IMR-90 (cell line): ENCODE measurements around the gene INHA. TPM values are rescaled to one million over a fixed set of nuclear protein-coding genes. Genes with fewer than 3 reads are reported as not detected.

Experiments
- ATAC-seq: fragments of 200-7000 bp; cut with Tn5 transposase; 2 replicates; pipeline ENCODE4 v1.9.1; 2020; ENCODE audit warnings: low read depth, mild to moderate bottlenecking, moderate library complexity
- BruUV-seq: library from RNA; stranded (reverse); fragments of 400-500 nt; replicated peaks from 2 replicates; lab custom pipeline; 2021; lab: Mats Ljungman, UMichigan
- CTCF ChIA-PET: fragments of 300-600 bp; formaldehyde crosslinking; extraction: SDS; loops from one replicate; lab custom pipeline; 2021; ENCODE audit warnings: antibody characterized with exemption; lab: Yijun Ruan, JAX
- POLR2A ChIA-PET: fragments of 300-600 bp; sonication (Branson Sonifier 250); formaldehyde crosslinking; loops from one replicate; lab custom pipeline; 2022; ENCODE audit warnings: antibody characterized with exemption; ENCODE audit not compliant: unreplicated experiment; lab: Charles Lee
- DNase-seq: peaks from one replicate; pipeline ENCODE4 v3.0.0; 2013
- H2AFZ ChIP-seq: replicated peaks from 2 replicates; pipeline ENCODE3; 2013; ENCODE audit warnings: low read length, mild to moderate bottlenecking; ENCODE audit not compliant: poor library complexity
- H2AK5ac ChIP-seq: 2 replicates; pipeline ENCODE4 v1.6.1; 2013; ENCODE audit warnings: low read depth, low read length, inconsistent platforms
- H2AK9ac ChIP-seq: replicated peaks from 2 replicates; pipeline ENCODE3; 2013; ENCODE audit warnings: mild to moderate bottlenecking, low read depth, low read length, moderate library complexity; ENCODE audit not compliant: poor library complexity
- H2BK120ac ChIP-seq: 2 replicates; pipeline ENCODE4 v1.6.1; 2013; ENCODE audit warnings: low read depth, low read length, inconsistent platforms
- H2BK15ac ChIP-seq: 3 replicates; pipeline ENCODE4 v1.6.1; 2013; ENCODE audit warnings: low read depth, low read length, inconsistent platforms
- H2BK20ac ChIP-seq: 2 replicates; pipeline ENCODE4 v1.6.1; 2013; ENCODE audit warnings: low read depth, mild to moderate bottlenecking, inconsistent platforms, low read length, moderate library complexity
- H2BK5ac ChIP-seq: 2 replicates; pipeline ENCODE4 v1.6.1; 2013; ENCODE audit warnings: mild to moderate bottlenecking, low read depth, low read length, inconsistent platforms; ENCODE audit not compliant: poor library complexity, severe bottlenecking
- H3K14ac ChIP-seq: replicated peaks from 2 replicates; pipeline ENCODE4 v1.6.1; 2013; ENCODE audit warnings: low read depth, low read length, inconsistent platforms
- H3K18ac ChIP-seq: 2 replicates; pipeline ENCODE4 v1.6.1; 2013; ENCODE audit warnings: low read depth, low read length, control low read depth
- H3K23ac ChIP-seq: 2 replicates; pipeline ENCODE4 v1.6.1; 2013; ENCODE audit warnings: low read depth, low read length, inconsistent platforms
- H3K27ac ChIP-seq: 2 replicates; pipeline ENCODE4 v1.5.1; 2013; ENCODE audit warnings: mild to moderate bottlenecking, control low read depth, low read length; ENCODE audit not compliant: insufficient read depth
- H3K27me3 ChIP-seq: 2 replicates; pipeline ENCODE4 v1.6.1; 2013; ENCODE audit warnings: low read length; ENCODE audit not compliant: control insufficient read depth, insufficient read depth
- H3K36me3 ChIP-seq: 2 replicates; pipeline ENCODE4 v1.6.1; 2013; ENCODE audit warnings: low read length, mixed read lengths; ENCODE audit not compliant: control insufficient read depth, insufficient read depth
- H3K4ac ChIP-seq: 2 replicates; pipeline ENCODE4 v1.6.1; 2013; ENCODE audit warnings: low read depth, low read length, inconsistent platforms
- H3K4me1 ChIP-seq: 2 replicates; pipeline ENCODE4 v1.6.1; 2013; ENCODE audit warnings: low read length, mixed read lengths; ENCODE audit not compliant: control insufficient read depth, insufficient read depth
- H3K4me2 ChIP-seq: 2 replicates; pipeline ENCODE4 v1.6.1; 2013; ENCODE audit warnings: low read depth, mild to moderate bottlenecking, control low read depth, low read length, moderate library complexity
- H3K4me3 ChIP-seq: 2 replicates; pipeline ENCODE4 v1.5.1; 2013; ENCODE audit warnings: low read depth, mild to moderate bottlenecking, control low read depth, low read length, moderate library complexity; ENCODE audit not compliant: insufficient read depth
- H3K56ac ChIP-seq: 2 replicates; pipeline ENCODE4 v1.6.1; 2013; ENCODE audit warnings: low read length, inconsistent platforms; ENCODE audit not compliant: insufficient read depth; ENCODE audit errors: extremely low read depth
- H3K79me1 ChIP-seq, 2 experiments: 2 replicates each; pipeline ENCODE4 v1.6.1; 2013; ENCODE audit warnings: low read length in 2 of 2, inconsistent platforms in 1 of 2, low read depth in 1 of 2
- H3K9ac ChIP-seq: 2 replicates; pipeline ENCODE4 v1.6.1; 2013; ENCODE audit warnings: low read depth, low read length, control low read depth
- H3K9me1 ChIP-seq: 2 replicates; pipeline ENCODE4 v1.6.1; 2013; ENCODE audit warnings: low read length, inconsistent platforms; ENCODE audit not compliant: insufficient read depth
- H3K9me3 ChIP-seq: 2 replicates; pipeline ENCODE4 v1.6.1; 2013; ENCODE audit warnings: low read length; ENCODE audit not compliant: control insufficient read depth, insufficient read depth
- H4K20me1 ChIP-seq: 2 replicates; pipeline ENCODE4 v1.6.1; 2013; ENCODE audit warnings: low read length, inconsistent platforms; ENCODE audit not compliant: insufficient read depth
- H4K5ac ChIP-seq: 2 replicates; pipeline ENCODE4 v1.6.1; 2013; ENCODE audit warnings: mild to moderate bottlenecking, low read depth, low read length, control low read depth
- H4K8ac ChIP-seq, 2 experiments: 2 replicates each; pipeline ENCODE4 v1.6.1; 2013; ENCODE audit warnings: low read depth in 2 of 2, low read length in 2 of 2, control low read depth in 1 of 2, inconsistent platforms in 1 of 2
- H4K91ac ChIP-seq: 2 replicates; pipeline ENCODE4 v1.6.1; 2013; ENCODE audit warnings: low read depth, low read length, inconsistent platforms; ENCODE audit not compliant: insufficient read depth
- BHLHE40 ChIP-seq: fragments of 150-350 bp; IDR thresholded peaks from 2 replicates; pipeline ENCODE4 v1.6.1; 2016; ENCODE audit warnings: mild to moderate bottlenecking, low read depth, low read length
- CEBPB ChIP-seq: IDR thresholded peaks from 2 replicates; pipeline ENCODE4 v1.6.1; 2012; ENCODE audit warnings: low read depth, low read length, improper control_type of control experiment
- CHD1 ChIP-seq: IDR thresholded peaks from 2 replicates; pipeline ENCODE4 v1.6.1; 2012; ENCODE audit warnings: low read depth, low read length, improper control_type of control experiment
- CTCF ChIP-seq: conservative IDR thresholded peaks from 2 replicates; pipeline ENCODE4 v1.5.1; 2012; ENCODE audit warnings: mild to moderate bottlenecking, low read depth, low read length, improper control_type of control experiment
- MAFK ChIP-seq: IDR thresholded peaks from 2 replicates; pipeline ENCODE4 v1.6.1; 2012; ENCODE audit warnings: low read depth, low read length, improper control_type of control experiment
- MXI1 ChIP-seq: IDR thresholded peaks from 2 replicates; pipeline ENCODE4 v1.6.1; 2012; ENCODE audit warnings: low read depth, mild to moderate bottlenecking, low read length, moderate library complexity, borderline replicate concordance
- RAD21 ChIP-seq: IDR thresholded peaks from 2 replicates; pipeline ENCODE4 v1.6.1; 2012; ENCODE audit warnings: low read length, improper control_type of control experiment
- RCOR1 ChIP-seq: IDR thresholded peaks from 2 replicates; pipeline ENCODE4 v1.6.1; 2012; ENCODE audit warnings: mild to moderate bottlenecking, low read length, improper control_type of control experiment; ENCODE audit not compliant: insufficient replicate concordance
- WGBS, 2 experiments: methylation state at CpG; one replicate each; pipeline versions ENCODE4 v1.1.5 to v1.1.7; 2013; ENCODE audit warnings: missing lambda C conversion rate in 2 of 2; ENCODE audit not compliant: insufficient read length in 1 of 2; ENCODE audit errors: extremely low coverage in 2 of 2; 5-methylcytosine and 5-hydroxymethylcytosine counted together
- dilution Hi-C: fragments of 300-500 bp; cut with HindIII; formaldehyde crosslinking; loops from one replicate; pipeline ENCODE4 v1.14.3; 2018; ENCODE audit warnings: low sequenced_read_pairs; ENCODE audit not compliant: unreplicated experiment
- in situ Hi-C: fragments of 300-500 bp; cut with MboI; formaldehyde crosslinking; loops from 3 replicates; pipeline ENCODE4 v1.14.3; 2019; ENCODE audit warnings: low sequenced_read_pairs, inconsistent platforms, mixed read lengths
- intact Hi-C: fragments of 100-400 bp; cut with micrococcal nuclease; formaldehyde crosslinking; loops from 2 replicates; pipeline ENCODE4 v1.10.0; 2022
- polyA plus RNA-seq, 3 experiments: library from polyadenylated mRNA; depleted of rRNA; stranded (reverse); fragments of >200 nt; gene quantifications; 2 replicates each; pipeline ENCODE4 v1.2.3, GENCODE V29; 2012; ENCODE audit warnings: low replicate concordance in 1 of 3
- total RNA-seq: library from RNA; depleted of rRNA; stranded (reverse); fragments of >200 nt; gene quantifications from 2 replicates; pipeline ENCODE4 v1.2.3, GENCODE V29; 2012

INHA gene
- total and polyA plus RNA-seq, 2 of the 4 experiments (the other 2 are of a cell fraction) = 0.96 TPM; not detected in 1

- in situ Hi-C loops = no loop called here
- H4K91ac ChIP-seq = no peak overlapping the region
- H3K56ac ChIP-seq = no peak overlapping the region
- no CpG with 5 or more reads among the region's 3 CpGs for WGBS, 2 experiments
- H3K9ac ChIP-seq = no peak overlapping the region
- no peak overlapping the region for H4K5ac ChIP-seq
- POLR2A ChIA-PET = no interaction called here
- DNase-seq = no peak
- H3K4me1 ChIP-seq = peaks cover 9% of the 10 kb centered on the region
- H3K36me3 ChIP-seq = peaks cover 12% of the 10 kb centered on the region
- no peak overlapping the region for H2BK20ac ChIP-seq
- peaks cover 24% of the 10 kb centered on the region for H4K20me1 ChIP-seq
- TF ChIP-seq BHLHE40 (no peak), MAFK (no peak), CEBPB (no peak), RAD21 (no peak), MXI1 (no peak), CHD1 (no peak), CTCF (no peak), RCOR1 (no peak)
- H2BK120ac ChIP-seq = no peak overlapping the region
- H3K79me1 ChIP-seq = peaks cover 6 to 22% of the 10 kb centered on the region in 2 experiments; a peak in 3 of 4 replicates
- no peak overlapping the region for H2BK5ac ChIP-seq
- no peak overlapping the region for H2AK5ac ChIP-seq
- H3K18ac ChIP-seq = no peak overlapping the region
- no peak overlapping the region for H3K4ac ChIP-seq
- no peak overlapping the region for H3K4me3 ChIP-seq
- no peak overlapping the region for H2BK15ac ChIP-seq
- no peak overlapping the region for H3K23ac ChIP-seq
- ATAC-seq = no peak
- no peak overlapping the region for H2AFZ ChIP-seq
- dilution Hi-C loops = no loop called here
- CTCF ChIA-PET = no interaction called here
- intact Hi-C loops = no loop called here
- no peak overlapping the region for H4K8ac ChIP-seq
- no peaks in the 10 kb centered on the region for H3K9me3 ChIP-seq
- H2AK9ac ChIP-seq = no peak overlapping the region
- no peaks in the 10 kb centered on the region for H3K27me3 ChIP-seq
- no peak overlapping the region for H3K14ac ChIP-seq
- BruUV-seq = no TSS peak
- peaks cover 2% of the 10 kb centered on the region; the same call in 1 of the 2 replicates for H3K9me1 ChIP-seq
- H3K4me2 ChIP-seq = no peak overlapping the region
- H3K27ac ChIP-seq = no peak overlapping the region
Measured at GRCh38 chr2:219545295-219545942, 26.7 kb upstream of the INHA start.
